HUDEP-2 (cell line): Measurements from ENCODE around the gene PRPF8.

Experiments
- DNase-seq, 76 experiments: peaks; one replicate each; lab custom pipeline; 2025; ENCODE audit not compliant: unreplicated experiment in 76 of 76; lab: John Stamatoyannopoulos, UW

Gene PRPF8

GRCh38 chr17:1604831-1605528 lies 79.7 kb downstream of the PRPF8 start:
- no peak for DNase-seq

GRCh38 chr17:1601571-1601970 lies 83.1 kb downstream of the PRPF8 start:
- no peak for DNase-seq
